ENCODE measurements around the gene MNAT1.

MNAT1 gene

GRCh38 chr14:60986500-60986899 lies 251.9 kb downstream of the MNAT1 start:
- TF ChIP-seq CTCF (conservative IDR thresholded peaks at IDR 0.05; ENCODE audit: low read length): no peak
- no peak for TF ChIP-seq EZH2phosphoT487 (IDR thresholded peaks at IDR 0.05; ENCODE audit: borderline replicate concordance)
- Histone ChIP-seq H3K36me3 (ENCODE audit: insufficient read depth, low read length) (no peaks in the 10 kb centered on the region), H3F3A (ENCODE audit: low read depth) (no peaks in the 10 kb centered on the region), H3K4me2 (ENCODE audit: low read depth, low read length, poor library complexity, severe bottlenecking) (peak overlapping the region; percentile 10), H3K9me2 (replicated peaks; ENCODE audit: low read depth, low read length) (no peaks in the 10 kb centered on the region), H3K4me1 (ENCODE audit: insufficient read depth, low read length, poor library complexity, severe bottlenecking) (peaks cover 22% of the 10 kb centered on the region), H3K27me3 (ENCODE audit: insufficient read depth, low read length, poor library complexity, severe bottlenecking) (no peaks in the 10 kb centered on the region), H2AFZ (ENCODE audit: low read length) (no peak overlapping the region), H3K4me3 (ENCODE audit: low read length, poor library complexity, severe bottlenecking) (no peak overlapping the region), H3K9me3 (ENCODE audit: insufficient read depth, low read depth, low read length) (no peaks in the 10 kb centered on the region), H4K20me1 (ENCODE audit: insufficient read depth, low read length, poor library complexity, severe bottlenecking) (no peaks in the 10 kb centered on the region), H3K79me2 (ENCODE audit: insufficient read depth, low read length) (peaks cover 4% of the 10 kb centered on the region; the same call in 1 of the 2 replicates), H3K9ac (ENCODE audit: low read depth, low read length, poor library complexity, severe bottlenecking) (no peak overlapping the region)

GRCh38 chr14:60989599-60989998 lies 255.0 kb downstream of the MNAT1 start:
- Histone ChIP-seq H3K4me1 (ENCODE audit: insufficient read depth, low read length, poor library complexity, severe bottlenecking) (peaks cover 11% of the 10 kb centered on the region), H3K9me3 (ENCODE audit: insufficient read depth, low read depth, low read length) (no peaks in the 10 kb centered on the region), H3K9me2 (replicated peaks; ENCODE audit: low read depth, low read length) (no peaks in the 10 kb centered on the region), H3K4me2 (ENCODE audit: low read depth, low read length, poor library complexity, severe bottlenecking) (no peak overlapping the region), H3K36me3 (ENCODE audit: insufficient read depth, low read length) (no peaks in the 10 kb centered on the region), H3F3A (ENCODE audit: low read depth) (no peaks in the 10 kb centered on the region), H3K9ac (ENCODE audit: low read depth, low read length, poor library complexity, severe bottlenecking) (no peak overlapping the region), H4K20me1 (ENCODE audit: insufficient read depth, low read length, poor library complexity, severe bottlenecking) (no peaks in the 10 kb centered on the region), H2AFZ (ENCODE audit: low read length) (no peak overlapping the region), H3K79me2 (ENCODE audit: insufficient read depth, low read length) (no peaks in the 10 kb centered on the region), H3K4me3 (ENCODE audit: low read length, poor library complexity, severe bottlenecking) (no peak overlapping the region), H3K27me3 (ENCODE audit: insufficient read depth, low read length, poor library complexity, severe bottlenecking) (no peaks in the 10 kb centered on the region)
- no peak for TF ChIP-seq CTCF (conservative IDR thresholded peaks at IDR 0.05; ENCODE audit: low read length)
- no peak for TF ChIP-seq EZH2phosphoT487 (IDR thresholded peaks at IDR 0.05; ENCODE audit: borderline replicate concordance)

- H3K79me2 ChIP-seq (ENCODE audit: insufficient read depth, low read length): no peaks in the 10 kb centered on the region
- H2AFZ ChIP-seq (ENCODE audit: low read length): no peak overlapping the region
- no peaks in the 10 kb centered on the region for H3F3A ChIP-seq (ENCODE audit: low read depth)
- H3K27me3 ChIP-seq (ENCODE audit: insufficient read depth, low read length, poor library complexity, severe bottlenecking): no peaks in the 10 kb centered on the region
- no peaks in the 10 kb centered on the region for H3K9me2 ChIP-seq (replicated peaks; ENCODE audit: low read depth, low read length)
- H3K9ac ChIP-seq (ENCODE audit: low read depth, low read length, poor library complexity, severe bottlenecking): no peak overlapping the region
- TF ChIP-seq CTCF (conservative IDR thresholded peaks at IDR 0.05; ENCODE audit: low read length) (no peak), EZH2phosphoT487 (IDR thresholded peaks at IDR 0.05; ENCODE audit: borderline replicate concordance) (no peak)
- H3K4me1 ChIP-seq (ENCODE audit: insufficient read depth, low read length, poor library complexity, severe bottlenecking): peaks cover 6% of the 10 kb centered on the region
- no peaks in the 10 kb centered on the region for H3K9me3 ChIP-seq (ENCODE audit: insufficient read depth, low read depth, low read length)
- H4K20me1 ChIP-seq (ENCODE audit: insufficient read depth, low read length, poor library complexity, severe bottlenecking): no peaks in the 10 kb centered on the region
- no peaks in the 10 kb centered on the region for H3K36me3 ChIP-seq (ENCODE audit: insufficient read depth, low read length)
- no peak overlapping the region for H3K4me3 ChIP-seq (ENCODE audit: low read length, poor library complexity, severe bottlenecking)
- no peak overlapping the region for H3K4me2 ChIP-seq (ENCODE audit: low read depth, low read length, poor library complexity, severe bottlenecking)
These were observed 264.1 kb downstream of the MNAT1 start for GRCh38 chr14:60998617-60999016.
